Liver (tissue), 3 donors: ENCODE results near the gene AAK1.

Experiments used
- ATF3 ChIP-seq: IDR thresholded peaks from 2 replicates; pipeline ENCODE4 v1.6.1; 2016; ENCODE audit warnings: antibody characterized with exemption
- CTCF ChIP-seq: fragments of 150-350 bp; IDR thresholded peaks from 2 replicates; pipeline ENCODE4 v1.5.1; 2017; ENCODE audit warnings: improper control_type of control experiment, low read depth, low read length; ENCODE audit not compliant: missing input control
- EGR1 ChIP-seq, 2 donors: IDR thresholded peaks; 2 replicates each; pipeline ENCODE4 v1.6.1; 2016 to 2018; ENCODE audit warnings: antibody characterized with exemption in 2 of 2, low read depth in 2 of 2
- HNF4A ChIP-seq, 2 donors: conservative IDR thresholded peaks; 2 replicates each; pipeline ENCODE4 v1.6.1; 2016; ENCODE audit warnings: antibody characterized with exemption in 2 of 2, mild to moderate bottlenecking in 2 of 2
- JUND ChIP-seq, 2 donors: IDR thresholded peaks; 2 replicates each; pipeline ENCODE4 v1.6.1; 2016; ENCODE audit warnings: antibody characterized with exemption in 2 of 2
- MAX ChIP-seq: IDR thresholded peaks from 2 replicates; pipeline ENCODE4 v1.6.1; 2016; ENCODE audit warnings: antibody characterized with exemption
- RAD21 ChIP-seq, 2 donors: IDR thresholded peaks; 2 replicates each; pipeline ENCODE4 v1.6.1; 2016; ENCODE audit warnings: antibody characterized with exemption in 2 of 2, mild to moderate bottlenecking in 2 of 2
- TAF1 ChIP-seq: conservative IDR thresholded peaks from 2 replicates; pipeline ENCODE4 v1.6.1; 2016; ENCODE audit warnings: antibody characterized with exemption, mild to moderate bottlenecking
- YY1 ChIP-seq: IDR thresholded peaks from 2 replicates; pipeline ENCODE4 v1.6.1; 2016; ENCODE audit warnings: antibody characterized with exemption, mild to moderate bottlenecking
- donor health status: healthy.
- donor health status: healthy.

- no peak for TF ChIP-seq CTCF
- no peak for TF ChIP-seq EGR1 (IDR thresholded peaks at IDR 0.05; ENCODE audit: low read depth in 2 of 2)
- TF ChIP-seq RAD21 (IDR thresholded peaks at IDR 0.05), result no peak
- TF ChIP-seq YY1, result no peak
- no peak for TF ChIP-seq MAX
- no peak for TF ChIP-seq JUND (IDR thresholded peaks at IDR 0.05)
- no peak for TF ChIP-seq ATF3
- TF ChIP-seq HNF4A (conservative IDR thresholded peaks at IDR 0.05), result no peak
- no peak for TF ChIP-seq TAF1
These were observed 32.6 kb upstream of the AAK1 start for GRCh38 chr2:69676146-69676545.
